Colonic mucosa (tissue), 4 donors: ENCODE measurements around the gene EDIL3. TPM values are rescaled to one million over a fixed set of nuclear protein-coding genes. Genes with fewer than 3 reads are reported as not detected.

Experiments used
- DNase-seq: peaks from one replicate; pipeline ENCODE4 v3.0.0-alpha.2; 2020
- H3K27ac ChIP-seq: fragments of 200-600 bp; one replicate; pipeline ENCODE4 v1.8.0; 2021
- H3K27me3 ChIP-seq: fragments of 200-600 bp; one replicate; pipeline ENCODE4 v1.8.0; 2021
- H3K36me3 ChIP-seq: fragments of 200-600 bp; one replicate; pipeline ENCODE4 v1.8.0; 2021
- H3K4me1 ChIP-seq: fragments of 200-600 bp; one replicate; pipeline ENCODE4 v1.8.0; 2021; ENCODE audit warnings: mild to moderate bottlenecking
- H3K4me3 ChIP-seq: fragments of 200-600 bp; one replicate; pipeline ENCODE4 v1.8.0; 2021
- H3K9ac ChIP-seq, 2 donors: one replicate each; pipeline ENCODE4 v1.7.0; 2013; ENCODE audit warnings: control low read depth in 2 of 2, low read depth in 2 of 2, low read length in 2 of 2
- H3K9me3 ChIP-seq: fragments of 200-600 bp; one replicate; pipeline ENCODE4 v1.8.0; 2021
- CTCF ChIP-seq: fragments of 200-600 bp; IDR thresholded peaks from one replicate; pipeline ENCODE4 v1.8.0; 2022; ENCODE audit warnings: antibody characterized with exemption, mild to moderate bottlenecking
- intact Hi-C: fragments of 100-400 bp; cut with DNase I; formaldehyde crosslinking; loops from one replicate; pipeline ENCODE4 v1.14.1; 2022
- total RNA-seq, 2 donors: library from RNA; stranded (reverse); fragmentation: NEBNext Ultra II Directional in 1 of 2; extraction: Animal tissue kit (Norgen Biotek cat#: 25700) in 1 of 2; gene quantifications; one replicate each; pipeline ENCODE4 v1.2.1, GENCODE V29; 2021
- donor health status: healthy.
- donor health status: DM: no; HTN: no; CAD: no.
- donor health status: DM: no; HTN: no; CAD: no.

Gene EDIL3
- total RNA-seq, result 10 to 100 TPM; 23.6 to 27.5 TPM

- peak within 1 kb of the TSS; percentile 84 for H3K27ac ChIP-seq
- no peak for TF ChIP-seq CTCF
- intact Hi-C loops, result loop anchor here (5.0 kb wide), 1 partner anchor 663 kb away; the partner anchor contains the start of gene HAPLN1
These were observed at the start of gene EDIL3 for GRCh38 chr5:84384604-84385575. EDIL3 (minus strand) TSS chr5:84384880; CDS start chr5:84384374, 506 bp downstream.

GRCh38 chr5:84433461-84433860, 48.8 kb upstream of the EDIL3 start:
- no peak for DNase-seq
- Histone ChIP-seq H3K27ac (no peak overlapping the region), H3K9ac (no peak overlapping the region), H3K36me3 (no peaks in the 10 kb centered on the region), H3K4me3 (no peak overlapping the region), H3K27me3 (no peaks in the 10 kb centered on the region), H3K4me1 (no peaks in the 10 kb centered on the region), H3K9me3 (no peaks in the 10 kb centered on the region)
- TF ChIP-seq CTCF, result no peak
- intact Hi-C loops, result no loop called here

More at GRCh38 chr5:84384604-84385575, at the start of gene EDIL3:
- H3K9ac ChIP-seq, result peak within 1 kb of the TSS; percentile 51 to 68
- H3K4me3 ChIP-seq, result peak within 1 kb of the TSS; percentile 58
- DNase-seq, result peak; percentile 64
- H3K9me3 ChIP-seq, result no peaks in the 10 kb centered on the region
- no peaks in the 10 kb centered on the region for H3K27me3 ChIP-seq
- no peaks in the 10 kb centered on the region for H3K36me3 ChIP-seq
- H3K4me1 ChIP-seq, result no peaks in the 10 kb centered on the region

GRCh38 chr5:84430863-84431663, 46.4 kb upstream of the EDIL3 start:
- no peaks in the 10 kb centered on the region for H3K36me3 ChIP-seq
- H3K4me3 ChIP-seq, result no peak overlapping the region
- intact Hi-C loops, result no loop called here
- TF ChIP-seq CTCF, result no peak
- H3K9ac ChIP-seq, result no peak overlapping the region
- H3K27me3 ChIP-seq, result no peaks in the 10 kb centered on the region
- no peaks in the 10 kb centered on the region for H3K9me3 ChIP-seq
- DNase-seq, result no peak
- H3K4me1 ChIP-seq, result no peaks in the 10 kb centered on the region
- no peak overlapping the region for H3K27ac ChIP-seq

- Histone ChIP-seq H3K36me3 (no peaks in the 10 kb centered on the region), H3K9ac (no peak overlapping the region), H3K27me3 (no peaks in the 10 kb centered on the region), H3K27ac (no peak overlapping the region), H3K4me3 (no peak overlapping the region), H3K9me3 (no peaks in the 10 kb centered on the region), H3K4me1 (no peaks in the 10 kb centered on the region)
- DNase-seq, result no peak
- intact Hi-C loops, result no loop called here
- TF ChIP-seq CTCF, result no peak
These were observed 45.4 kb upstream of the EDIL3 start for GRCh38 chr5:84430079-84430478.

GRCh38 chr5:84425365-84425881, 40.7 kb upstream of the EDIL3 start:
- intact Hi-C loops, result no loop called here

More at GRCh38 chr5:84425365-84425881, 40.7 kb upstream of the EDIL3 start:
- no peak overlapping the region for H3K9ac ChIP-seq
- no peaks in the 10 kb centered on the region for H3K9me3 ChIP-seq
- no peak overlapping the region for H3K27ac ChIP-seq
- DNase-seq, result no peak
- H3K36me3 ChIP-seq, result no peaks in the 10 kb centered on the region
- no peaks in the 10 kb centered on the region for H3K4me1 ChIP-seq
- no peak overlapping the region for H3K4me3 ChIP-seq
- no peaks in the 10 kb centered on the region for H3K27me3 ChIP-seq
- no peak for TF ChIP-seq CTCF
